Measurements from ENCODE around the gene ZKSCAN3. TPM values are rescaled to one million over a fixed set of nuclear protein-coding genes. Genes with fewer than 3 reads are reported as not detected.

ZKSCAN3 gene
- polyA plus RNA-seq, 1 donor from 2014 or later, result 14.9 TPM

GRCh38 chr6:28383235-28384142 is 33.7 kb downstream of the ZKSCAN3 start:
- peak overlapping the region; percentile 51 for H3K9ac ChIP-seq (ENCODE audit: low read length)
- no peaks in the 10 kb centered on the region for H3F3A ChIP-seq (ENCODE audit: insufficient read depth, low read length, poor library complexity, severe bottlenecking)
- H3K4me2 ChIP-seq (ENCODE audit: low read length), result peak overlapping the region; percentile 38
- peaks cover 11% of the 10 kb centered on the region for H3K36me3 ChIP-seq (ENCODE audit: insufficient read depth, low read length)
- no peaks in the 10 kb centered on the region for H3K27me3 ChIP-seq (ENCODE audit: insufficient read depth, low read depth, low read length)
- peak overlapping the region; percentile 62 for H3K4me3 ChIP-seq (ENCODE audit: low read length)
- peak overlapping the region; percentile 39 for H3K27ac ChIP-seq (ENCODE audit: low read length)
- no peaks in the 10 kb centered on the region for H4K20me1 ChIP-seq (ENCODE audit: insufficient read depth)
- peak; percentile 57 for TF ChIP-seq CTCF (IDR thresholded peaks at IDR 0.05; ENCODE audit: poor library complexity, severe bottlenecking)
- peak; percentile 41 for TF ChIP-seq TAF1 (IDR thresholded peaks at IDR 0.05; ENCODE audit: low read depth)
- TF ChIP-seq SMC3 (conservative IDR thresholded peaks at IDR 0.05; ENCODE audit: poor library complexity), result peak; percentile 20
- TF ChIP-seq POLR2AphosphoS5 (IDR thresholded peaks at IDR 0.05), result no peak
- TF ChIP-seq REST (IDR thresholded peaks at IDR 0.05; ENCODE audit: borderline replicate concordance), result no peak
- peak; percentile 43 for TF ChIP-seq RAD21 (conservative IDR thresholded peaks at IDR 0.05)
- peak; percentile 30 for TF ChIP-seq EP300 (conservative IDR thresholded peaks at IDR 0.05; ENCODE audit: poor library complexity, severe bottlenecking)
- TF ChIP-seq MXI1 (conservative IDR thresholded peaks at IDR 0.05; ENCODE audit: poor library complexity, severe bottlenecking), result peak; percentile 43
- TF ChIP-seq EZH2 (IDR thresholded peaks at IDR 0.05; ENCODE audit: borderline replicate concordance, insufficient read depth, low read length, poor library complexity, severe bottlenecking), result no peak
- H3K79me2 ChIP-seq (replicated peaks; ENCODE audit: insufficient read depth, low read length), result no peaks in the 10 kb centered on the region
- H2AFZ ChIP-seq (ENCODE audit: low read depth, low read length), result peak overlapping the region; percentile 40
- H3K9me2 ChIP-seq (ENCODE audit: insufficient read depth, low read length), result no peaks in the 10 kb centered on the region
- H3K9me3 ChIP-seq (ENCODE audit: low read length), result no peaks in the 10 kb centered on the region

GRCh38 chr6:28384143-28384533 is 34.4 kb downstream of the ZKSCAN3 start:
- Histone ChIP-seq H3K27me3 (ENCODE audit: insufficient read depth, low read depth, low read length) (no peaks in the 10 kb centered on the region), H3K4me2 (ENCODE audit: low read length) (no peak overlapping the region), H3K36me3 (ENCODE audit: insufficient read depth, low read length) (peaks cover 11% of the 10 kb centered on the region), H3K4me3 (ENCODE audit: low read length) (peak overlapping the region; percentile 62), H3K9ac (ENCODE audit: low read length) (no peak overlapping the region), H3F3A (ENCODE audit: insufficient read depth, low read length, poor library complexity, severe bottlenecking) (no peaks in the 10 kb centered on the region), H3K79me2 (replicated peaks; ENCODE audit: insufficient read depth, low read length) (no peaks in the 10 kb centered on the region), H2AFZ (ENCODE audit: low read depth, low read length) (no peak overlapping the region), H3K9me2 (ENCODE audit: insufficient read depth, low read length) (no peaks in the 10 kb centered on the region), H3K27ac (ENCODE audit: low read length) (peak overlapping the region; percentile 6), H4K20me1 (ENCODE audit: insufficient read depth) (no peaks in the 10 kb centered on the region), H3K9me3 (ENCODE audit: low read length) (no peaks in the 10 kb centered on the region)
- no peak for TF ChIP-seq RAD21 (conservative IDR thresholded peaks at IDR 0.05)
- TF ChIP-seq REST (IDR thresholded peaks at IDR 0.05; ENCODE audit: borderline replicate concordance), result no peak
- no peak for TF ChIP-seq SMC3 (conservative IDR thresholded peaks at IDR 0.05; ENCODE audit: poor library complexity)
- TF ChIP-seq EZH2 (IDR thresholded peaks at IDR 0.05; ENCODE audit: borderline replicate concordance, insufficient read depth, low read length, poor library complexity, severe bottlenecking), result no peak
- peak; percentile 61 for TF ChIP-seq EP300 (conservative IDR thresholded peaks at IDR 0.05; ENCODE audit: poor library complexity, severe bottlenecking)
- no peak for TF ChIP-seq TAF1 (IDR thresholded peaks at IDR 0.05; ENCODE audit: low read depth)
- TF ChIP-seq POLR2AphosphoS5 (IDR thresholded peaks at IDR 0.05), result peak; percentile 20
- TF ChIP-seq MXI1 (conservative IDR thresholded peaks at IDR 0.05; ENCODE audit: poor library complexity, severe bottlenecking), result no peak
- no peak for TF ChIP-seq CTCF (IDR thresholded peaks at IDR 0.05; ENCODE audit: poor library complexity, severe bottlenecking)
